Activated CD8-positive, alpha-beta memory T cell treated with anti-CD3 and anti-CD28 coated beads for 1 hour (primary cell): ENCODE data around the gene DDX42.
"Not testable (repeated sequence)": the region's sequence is repeated elsewhere in the genome, so short reads cannot be mapped to it uniquely, and the experiment has no call there.

Experiments
- DNase-seq, 2 donors: peaks; one replicate each; pipeline ENCODE4 v3.0.0-alpha.2; 2020; ENCODE audit warnings: low read depth in 1 of 2; ENCODE audit errors: extremely low read depth in 1 of 2

Gene DDX42

GRCh38 chr17:63774969-63775265 lies 947 bp downstream of the DDX42 start:
- DNase-seq = no peak

DNA sequence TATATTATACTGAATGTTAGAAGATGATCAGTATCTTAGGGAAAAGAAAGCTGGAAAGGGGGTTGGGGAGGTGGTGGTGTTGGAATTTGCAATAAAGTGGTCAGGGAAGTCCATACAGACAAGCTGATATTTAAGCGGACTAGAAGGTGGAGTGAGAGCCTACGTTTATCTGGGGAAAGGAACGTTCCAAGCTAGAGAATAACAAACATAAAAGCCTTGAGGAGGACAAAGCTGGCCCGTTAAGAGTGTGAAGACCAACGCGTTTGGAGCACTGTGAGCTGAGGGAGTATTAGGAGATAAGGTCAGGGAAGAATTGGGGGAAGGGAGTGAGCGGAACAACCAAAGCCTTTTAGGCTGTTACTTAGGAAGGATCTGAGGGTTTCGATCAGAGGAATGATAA lies 1.4 kb downstream of the DDX42 start:
- no peak for DNase-seq

GRCh38 chr17:63780507-63780906 lies 6.5 kb downstream of the DDX42 start:
- DNase-seq = no peak

DNA sequence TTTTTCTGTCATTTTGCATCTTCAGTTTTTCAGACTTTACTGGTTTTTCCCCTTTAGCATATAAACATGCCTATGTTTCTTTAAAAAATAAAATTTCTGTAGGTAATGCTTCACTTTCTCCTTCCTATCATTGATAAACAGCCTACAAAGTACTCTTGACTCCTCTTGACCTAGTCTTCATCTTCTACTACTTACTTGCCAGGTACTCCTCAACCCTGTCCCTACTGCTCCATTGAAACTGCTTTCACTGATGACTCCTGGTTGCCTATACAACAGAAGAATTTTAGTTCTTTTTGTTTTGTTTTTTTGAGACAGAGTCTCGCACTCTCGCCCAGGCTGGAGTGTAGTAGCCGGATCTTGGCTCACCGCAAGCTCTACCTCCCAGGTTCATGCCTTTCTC lies 7.0 kb downstream of the DDX42 start:
- no peak for DNase-seq

GRCh38 chr17:63783522-63783921 lies 9.6 kb downstream of the DDX42 start:
- no peak for DNase-seq

GRCh38 chr17:63785556-63785955 lies 11.6 kb downstream of the DDX42 start:
- DNase-seq = no peak

DNA sequence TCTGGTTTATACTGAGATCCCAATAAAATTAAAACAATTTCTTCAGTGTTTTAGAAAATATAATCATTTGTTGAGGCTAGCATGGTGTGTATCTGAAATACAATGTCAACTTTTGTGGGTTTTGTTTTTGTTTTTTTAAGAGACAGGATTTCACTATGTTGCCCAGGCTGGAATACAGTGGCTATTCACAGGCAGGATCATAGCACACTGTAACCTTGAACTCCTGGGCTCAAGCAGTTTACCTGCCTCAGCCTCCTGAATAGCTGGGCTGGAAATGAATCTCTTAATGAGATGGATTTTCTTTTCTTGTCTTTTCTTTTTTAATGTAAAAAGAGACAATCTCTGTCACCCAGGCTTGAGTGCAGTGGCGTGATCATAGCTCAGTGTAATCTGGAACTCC lies 12.1 kb downstream of the DDX42 start:
- no peak for DNase-seq

DNA sequence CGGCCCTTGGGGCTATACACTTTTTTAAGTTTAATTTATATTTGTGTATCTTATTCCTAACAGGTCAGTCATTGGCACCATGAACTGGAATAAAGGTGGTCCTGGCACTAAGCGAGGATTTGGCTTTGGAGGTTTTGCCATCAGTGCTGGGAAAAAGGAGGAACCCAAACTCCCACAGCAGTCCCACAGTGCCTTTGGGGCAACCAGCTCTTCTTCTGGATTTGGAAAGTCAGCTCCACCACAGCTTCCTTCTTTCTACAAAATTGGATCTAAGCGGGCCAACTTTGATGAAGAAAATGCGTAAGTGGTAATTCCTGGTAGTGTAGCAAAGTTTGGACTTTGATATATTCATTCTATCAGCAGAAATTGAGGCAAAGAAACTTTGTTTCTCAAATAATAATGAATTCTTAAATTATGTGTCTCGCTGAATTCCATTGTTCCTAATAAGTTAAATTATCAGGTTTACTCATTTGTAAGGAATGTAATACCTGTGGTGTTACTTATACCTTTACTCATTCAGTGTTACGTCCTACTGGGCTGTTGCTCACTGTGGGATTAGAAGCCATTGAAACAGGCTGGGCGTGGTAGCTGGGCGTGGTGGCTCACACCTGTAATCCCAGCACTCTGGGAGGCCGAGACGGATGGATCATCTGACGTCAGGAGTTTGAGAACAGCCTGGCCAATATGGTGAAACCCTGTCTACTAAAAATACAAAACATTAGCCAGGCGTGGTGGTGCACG lies 13.2 kb downstream of the DDX42 start:
- DNase-seq = no peak

GRCh38 chr17:63790057-63790456 lies 16.1 kb downstream of the DDX42 start:
- DNase-seq = no peak

GRCh38 chr17:63792055-63792729 lies 18.2 kb downstream of the DDX42 start:
- DNase-seq = no peak

- DNase-seq = not testable (repeated sequence)
These were observed 22.4 kb downstream of the DDX42 start for GRCh38 chr17:63796375-63796774.

DNA sequence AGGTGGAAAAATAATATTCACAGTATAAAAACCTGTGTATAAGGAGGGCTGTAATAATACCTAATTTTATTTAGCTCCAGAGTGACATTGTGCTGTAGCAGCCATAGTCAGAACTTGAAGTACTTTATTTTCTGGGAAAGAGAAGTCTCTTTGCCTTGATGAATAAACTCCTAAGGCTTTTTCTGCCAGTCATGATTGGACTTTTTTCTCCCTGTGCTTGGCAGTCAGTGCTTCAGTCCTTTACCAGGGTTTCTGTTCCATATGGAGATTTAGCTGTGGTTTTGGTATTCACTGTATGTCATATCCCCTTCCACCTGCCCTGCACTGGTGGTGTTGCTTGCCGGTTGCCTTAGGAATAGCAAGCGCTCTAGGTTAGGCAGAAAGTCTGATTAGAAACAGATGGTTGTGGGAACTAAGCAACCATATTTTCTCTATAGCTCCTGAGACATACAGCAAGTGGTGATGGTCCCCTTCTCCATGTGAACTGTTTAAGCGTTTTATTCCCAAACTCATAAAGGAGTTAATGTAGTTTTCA lies 24.7 kb downstream of the DDX42 start:
- DNase-seq = no peak

- DNase-seq = no peak
These were observed 26.8 kb downstream of the DDX42 start for GRCh38 chr17:63800783-63801182.

- no peak for DNase-seq
These were observed 30.4 kb downstream of the DDX42 start for GRCh38 chr17:63804328-63804727.

DNA sequence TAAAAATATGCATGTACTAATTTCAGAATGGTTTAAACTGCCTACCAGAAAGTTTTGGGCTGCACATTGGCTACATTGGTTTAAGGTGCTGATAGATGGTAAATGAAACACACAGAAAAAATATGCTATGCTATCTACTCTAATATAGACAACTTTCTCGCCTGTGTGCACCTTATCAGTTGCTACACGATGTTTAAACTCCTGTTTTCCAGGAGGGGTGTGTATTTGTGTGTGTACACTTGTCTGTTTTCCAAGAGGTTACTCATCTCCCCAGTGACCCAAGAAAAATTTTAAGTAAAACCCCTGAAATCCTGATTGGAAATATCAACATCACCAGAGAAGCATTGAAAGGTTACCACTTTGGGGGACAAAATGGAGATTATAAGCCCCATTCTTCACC lies 31.6 kb downstream of the DDX42 start:
- no peak for DNase-seq

GRCh38 chr17:63809970-63810369 lies 36.0 kb downstream of the DDX42 start:
- no peak for DNase-seq

- no peak for DNase-seq
These were observed 42.2 kb downstream of the DDX42 start for GRCh38 chr17:63816123-63816522.

DNA sequence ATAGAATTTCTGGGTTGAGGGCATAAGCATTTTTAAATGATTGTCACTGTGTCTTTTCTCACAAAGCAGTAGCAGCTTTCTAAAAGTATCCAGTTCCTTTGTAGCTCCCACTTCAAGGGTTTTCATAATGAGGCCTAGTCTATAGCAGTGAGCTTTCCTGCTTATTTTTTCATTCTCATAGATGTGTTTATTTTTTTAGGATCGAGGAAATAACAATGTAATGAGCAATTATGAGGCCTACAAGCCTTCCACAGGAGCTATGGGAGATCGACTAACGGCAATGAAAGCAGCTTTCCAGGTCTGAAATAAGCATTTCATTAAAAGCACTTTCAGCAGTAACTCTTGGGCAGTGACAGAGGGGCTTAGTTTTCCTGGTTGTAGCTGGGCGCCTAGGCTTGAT lies 42.7 kb downstream of the DDX42 start:
- no peak for DNase-seq

DNA sequence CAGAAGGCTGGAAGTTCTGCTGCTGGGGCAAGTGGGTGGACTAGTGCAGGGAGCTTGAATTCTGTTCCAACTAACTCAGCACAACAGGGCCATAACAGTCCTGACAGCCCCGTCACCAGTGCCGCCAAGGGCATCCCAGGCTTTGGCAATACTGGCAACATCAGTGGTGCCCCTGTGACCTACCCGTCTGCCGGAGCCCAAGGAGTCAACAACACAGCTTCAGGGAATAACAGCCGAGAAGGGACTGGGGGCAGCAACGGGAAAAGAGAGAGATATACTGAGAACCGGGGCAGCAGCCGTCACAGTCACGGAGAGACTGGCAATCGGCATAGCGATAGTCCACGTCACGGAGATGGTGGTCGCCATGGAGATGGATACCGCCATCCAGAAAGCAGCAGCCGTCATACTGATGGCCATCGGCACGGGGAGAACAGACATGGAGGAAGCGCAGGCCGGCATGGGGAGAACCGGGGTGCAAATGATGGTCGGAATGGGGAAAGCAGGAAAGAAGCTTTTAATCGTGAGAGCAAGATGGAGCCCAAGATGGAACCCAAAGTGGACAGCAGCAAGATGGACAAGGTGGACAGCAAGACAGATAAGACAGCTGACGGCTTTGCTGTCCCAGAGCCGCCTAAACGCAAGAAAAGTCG lies 43.9 kb downstream of the DDX42 start:
- no peak for DNase-seq

DNA sequence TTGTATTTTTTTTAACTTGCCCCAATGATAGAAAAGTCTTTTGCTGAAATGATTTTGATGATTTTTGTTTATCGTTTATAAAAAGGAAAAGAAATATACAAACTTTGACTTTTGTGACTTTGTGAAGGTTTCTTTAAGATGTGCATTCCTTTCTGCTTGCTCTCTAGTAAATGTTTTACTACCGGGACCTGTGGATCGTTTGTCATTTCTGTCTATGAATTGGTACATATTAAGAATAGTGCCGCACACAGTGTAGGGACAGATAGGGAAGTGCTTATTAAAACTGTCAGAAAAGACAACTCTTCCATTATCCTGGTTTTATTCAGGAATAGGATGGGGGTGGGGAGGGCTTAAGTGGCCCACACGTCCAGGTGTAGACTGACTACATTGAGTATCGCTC lies 45.2 kb downstream of the DDX42 start:
- no peak for DNase-seq

DNA sequence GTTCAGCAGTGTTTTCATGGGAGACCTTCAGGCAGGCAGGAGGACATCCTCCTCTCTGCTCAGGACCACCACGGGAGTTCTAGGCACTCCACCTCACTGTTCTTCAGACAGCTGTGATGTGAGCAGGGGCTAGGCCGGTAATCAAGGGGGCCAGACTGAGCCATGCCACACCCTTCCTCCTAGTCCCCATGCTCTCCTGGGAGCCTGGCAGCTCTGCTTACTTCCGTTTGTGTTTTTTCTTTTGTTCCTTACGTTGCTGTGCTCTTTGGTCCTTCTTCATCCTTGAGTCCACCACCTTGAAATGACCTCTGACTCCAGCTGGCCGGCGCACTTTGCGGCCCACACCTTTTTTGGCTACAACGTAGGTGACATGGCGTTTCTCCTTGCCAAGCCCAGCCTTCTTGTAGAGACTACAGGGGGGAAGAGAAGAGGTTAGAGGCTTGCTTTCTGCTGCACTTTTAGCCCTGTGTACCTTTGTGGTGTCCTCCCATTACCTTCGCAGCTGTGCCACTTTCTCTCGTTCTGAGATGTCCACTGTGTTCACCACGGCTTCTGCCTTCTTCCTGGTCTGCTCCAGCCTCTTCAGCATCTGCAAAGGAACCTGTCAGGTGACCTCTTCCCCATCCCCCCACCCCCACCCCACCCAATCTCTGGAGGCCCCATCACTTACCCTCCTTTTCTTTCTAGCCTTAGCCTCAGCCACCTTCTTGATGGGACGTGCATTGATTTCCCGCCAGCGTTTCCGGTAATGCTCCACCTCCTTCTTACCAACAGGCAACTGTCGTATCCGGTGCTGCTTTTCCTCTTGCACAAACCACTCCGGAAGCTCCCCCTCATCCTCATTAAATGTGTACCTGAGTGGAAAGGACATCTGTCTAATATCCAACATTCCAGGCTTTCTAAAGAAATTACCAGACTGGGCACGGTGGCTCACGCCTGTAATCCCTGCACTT lies 45.9 kb downstream of the DDX42 start:
- no peak for DNase-seq
